Spleen (tissue), 7 donors: ENCODE results near the gene KCNJ6.

Experiments used
- POLR2A ChIP-seq, 3 donors: fragments of 450-650 bp; IDR thresholded peaks; one replicate each; pipeline ENCODE4 v1.5.1; 2017; ENCODE audit warnings: antibody characterized with exemption in 3 of 3, mild to moderate bottlenecking in 1 of 3
- TF ChIP-seq, protein P1 (sequence below), 11 experiments: fragments of 200-600 bp in 7 of 11; fragments of 450-650 bp in 4 of 11; sonication (generic) in 4 of 11; IDR thresholded peaks in 8 of 11; conservative IDR thresholded peaks in 3 of 11; 1 replicate in 7 of 11; 2 replicates in 4 of 11; pipeline versions ENCODE4 v1.4.0 to v1.8.0; 2016 to 2021; ENCODE audit warnings: antibody characterized with exemption in 11 of 11, inconsistent platforms in 4 of 11, mild to moderate bottlenecking in 1 of 11
- donor health status: DM: no; HTN: no; CAD: no; lungs with moderate emphysema.
- donor health status: DM: no; HTN: no; CAD: no.
- donor health status: DM: no; HTN: no; CAD: no.

DNA sequence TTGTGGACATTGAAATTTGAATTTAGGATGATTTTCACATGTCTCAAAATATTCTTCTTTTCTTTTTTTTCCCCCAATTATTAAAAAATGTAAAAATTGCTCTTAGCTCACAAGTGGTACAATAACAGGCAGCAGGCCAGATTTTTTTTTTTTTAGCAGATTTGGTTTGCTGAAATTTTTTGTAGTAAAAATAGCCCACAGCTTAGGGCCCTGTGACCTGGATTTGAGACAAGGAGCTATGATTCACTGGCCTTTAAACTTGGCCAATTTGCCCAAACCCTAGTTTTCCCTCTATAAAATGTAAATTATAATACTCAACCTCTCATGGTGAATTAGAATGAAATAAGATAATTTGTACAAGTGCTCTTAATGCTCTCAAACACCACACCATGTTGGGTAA is 295.9 kb downstream of the KCNJ6 start:
- TF ChIP-seq POLR2A (IDR thresholded peaks at IDR 0.05), result no peak
- TF ChIP-seq, protein P1, sequence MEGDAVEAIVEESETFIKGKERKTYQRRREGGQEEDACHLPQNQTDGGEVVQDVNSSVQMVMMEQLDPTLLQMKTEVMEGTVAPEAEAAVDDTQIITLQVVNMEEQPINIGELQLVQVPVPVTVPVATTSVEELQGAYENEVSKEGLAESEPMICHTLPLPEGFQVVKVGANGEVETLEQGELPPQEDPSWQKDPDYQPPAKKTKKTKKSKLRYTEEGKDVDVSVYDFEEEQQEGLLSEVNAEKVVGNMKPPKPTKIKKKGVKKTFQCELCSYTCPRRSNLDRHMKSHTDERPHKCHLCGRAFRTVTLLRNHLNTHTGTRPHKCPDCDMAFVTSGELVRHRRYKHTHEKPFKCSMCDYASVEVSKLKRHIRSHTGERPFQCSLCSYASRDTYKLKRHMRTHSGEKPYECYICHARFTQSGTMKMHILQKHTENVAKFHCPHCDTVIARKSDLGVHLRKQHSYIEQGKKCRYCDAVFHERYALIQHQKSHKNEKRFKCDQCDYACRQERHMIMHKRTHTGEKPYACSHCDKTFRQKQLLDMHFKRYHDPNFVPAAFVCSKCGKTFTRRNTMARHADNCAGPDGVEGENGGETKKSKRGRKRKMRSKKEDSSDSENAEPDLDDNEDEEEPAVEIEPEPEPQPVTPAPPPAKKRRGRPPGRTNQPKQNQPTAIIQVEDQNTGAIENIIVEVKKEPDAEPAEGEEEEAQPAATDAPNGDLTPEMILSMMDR (IDR thresholded peaks at IDR 0.05 in 8 of 11, conservative IDR thresholded peaks at IDR 0.05 in 3 of 11), result no peak
